HG03432 (cell line): Measurements from ENCODE around the gene CA10.

Source experiments
- ATAC-seq: cut with Tn5 transposase; IDR thresholded peaks from one replicate; pipeline ENCODE4 v1.9.1; 2021; ENCODE audit warnings: mild to moderate bottlenecking, moderate library complexity; ENCODE audit not compliant: unreplicated experiment

The CA10 gene

DNA sequence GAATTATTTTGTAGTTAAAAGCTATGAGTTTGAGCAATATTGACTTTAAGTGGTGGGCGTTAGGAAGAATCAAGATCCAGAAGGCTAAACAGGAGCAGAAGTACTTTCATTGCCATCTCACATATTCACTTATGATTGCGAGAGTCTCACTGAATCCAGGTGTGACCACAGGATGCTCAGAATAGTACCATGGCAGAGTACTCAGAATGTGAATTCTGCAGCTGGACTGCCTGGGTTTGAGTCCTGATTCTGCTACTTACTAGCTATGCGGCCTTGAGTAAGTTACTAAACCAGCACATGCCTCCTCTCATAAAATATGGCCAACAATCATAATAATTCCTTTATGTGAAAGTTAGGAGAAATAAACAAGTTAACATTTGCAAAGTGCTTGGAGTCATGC, 109.5 kb downstream of the CA10 start:
- no peak for ATAC-seq

DNA sequence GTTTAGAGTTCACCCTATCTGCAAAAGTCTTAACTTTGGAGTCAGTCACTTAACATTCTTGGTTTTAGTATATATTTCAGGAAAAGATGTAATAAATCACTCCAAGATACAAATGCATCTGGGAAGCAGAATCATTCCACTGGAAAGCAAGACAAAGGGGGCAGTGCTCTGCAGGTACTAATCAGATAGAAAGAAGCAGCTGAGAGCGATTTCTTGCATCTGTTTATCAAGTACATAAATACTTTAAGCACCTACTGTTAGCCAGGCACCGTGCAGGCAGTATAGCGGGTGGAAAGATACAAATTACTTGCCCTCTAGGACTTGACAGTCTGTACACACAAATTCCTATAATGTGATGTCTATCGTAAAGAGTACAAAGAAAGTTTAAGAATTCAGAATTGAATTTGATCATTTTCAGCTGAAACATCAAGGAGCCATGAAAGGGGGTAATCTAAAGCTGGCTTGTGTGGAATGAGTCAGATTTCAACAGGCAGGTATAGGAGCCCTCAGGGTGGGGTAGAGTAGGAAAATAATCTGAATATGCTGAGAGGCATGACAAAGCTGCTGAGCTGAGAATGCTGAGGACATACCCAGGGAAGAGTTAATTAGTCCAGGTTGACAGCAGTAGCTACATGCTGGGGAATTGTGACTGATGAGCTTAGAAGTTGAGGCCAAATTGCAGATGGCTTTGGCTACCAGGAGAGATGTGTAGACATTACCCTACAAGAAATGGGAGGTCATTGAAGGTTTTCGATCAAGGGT, 110.2 kb downstream of the CA10 start:
- no peak for ATAC-seq

DNA sequence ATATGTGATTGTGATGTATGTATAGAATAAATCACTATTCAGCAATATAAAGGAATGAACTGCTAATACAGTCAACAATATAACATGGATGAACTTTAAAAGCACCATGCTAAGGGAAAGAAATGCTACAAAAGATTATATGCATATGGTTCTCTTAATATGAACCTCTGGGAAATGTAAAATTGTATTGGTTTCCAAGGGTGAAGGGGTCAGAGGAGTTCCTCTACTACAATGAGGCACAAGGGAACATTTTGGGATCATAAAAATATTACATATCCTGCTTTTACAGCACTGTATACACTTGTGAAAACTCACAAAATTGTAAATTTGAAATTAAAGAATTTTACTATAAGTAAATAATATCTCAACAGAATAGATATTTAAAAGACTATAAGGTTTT, 111.4 kb downstream of the CA10 start:
- ATAC-seq = no peak

DNA sequence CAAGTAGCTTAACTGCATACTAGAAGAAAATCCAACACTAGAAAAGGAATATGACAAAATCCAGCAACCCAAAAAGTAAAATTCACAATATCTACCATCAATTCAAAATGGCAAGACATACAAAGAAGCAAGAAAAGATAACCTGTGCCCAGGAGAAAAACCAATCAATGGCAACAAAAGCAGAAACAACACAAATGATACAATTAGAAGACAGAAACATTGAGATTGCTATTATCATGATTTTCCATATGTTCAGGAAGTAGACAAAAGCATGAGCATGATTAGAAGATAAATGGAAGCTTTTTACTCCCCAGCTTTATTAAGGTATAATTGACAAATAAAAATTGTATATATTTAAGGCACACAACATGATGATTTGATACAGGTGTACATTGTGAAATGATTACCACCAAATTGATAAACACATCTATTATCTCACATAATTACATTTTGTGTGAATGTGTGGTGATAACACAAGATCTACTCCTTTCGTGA, 117.3 kb downstream of the CA10 start:
- no peak for ATAC-seq

DNA sequence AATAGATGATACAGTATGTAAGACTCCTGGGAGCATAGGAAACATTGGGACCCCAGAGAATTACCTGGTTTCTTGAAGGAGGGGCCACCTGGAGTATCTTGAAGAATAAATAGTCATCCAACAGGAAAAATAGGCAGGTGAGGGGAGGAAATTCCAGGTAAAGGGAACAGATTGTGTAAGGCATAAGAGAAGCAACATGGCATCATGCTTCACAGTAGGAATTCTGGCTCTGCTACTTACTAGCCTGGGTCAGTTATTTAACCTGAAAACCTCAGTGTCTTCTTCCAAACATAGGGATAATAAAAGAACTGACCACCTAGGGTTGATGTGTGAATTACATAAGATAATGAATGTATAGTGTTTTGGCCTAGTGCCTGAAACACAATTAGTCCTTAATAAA, 122.1 kb downstream of the CA10 start:
- no peak for ATAC-seq

DNA sequence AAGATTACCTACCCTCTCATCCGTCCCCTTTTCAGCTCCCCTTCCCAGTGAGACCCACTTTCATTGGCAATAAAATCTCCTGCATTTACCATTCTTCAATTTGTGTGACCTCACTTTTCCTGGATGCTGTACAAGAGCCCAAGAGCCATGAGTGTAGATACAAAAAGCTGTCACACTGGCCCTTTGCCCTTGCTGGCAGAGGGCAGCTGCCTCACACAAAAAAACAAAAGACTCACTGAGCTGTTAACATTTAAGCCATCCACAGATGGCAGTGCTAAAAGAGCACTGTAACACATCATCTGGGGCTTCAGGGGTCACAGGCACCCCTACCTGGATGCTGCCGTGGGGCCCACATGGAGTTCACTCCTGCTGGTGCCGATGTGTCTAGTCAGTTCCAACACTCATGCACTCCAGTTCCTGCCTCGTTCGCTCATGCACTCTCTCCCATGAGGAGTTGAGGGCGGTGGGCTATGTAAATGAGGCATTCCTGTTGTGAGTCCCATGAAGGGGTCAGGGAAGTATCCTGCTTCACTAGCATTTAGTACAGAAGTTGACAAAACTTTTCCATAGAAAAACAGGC, 123.1 kb downstream of the CA10 start:
- ATAC-seq = no peak

DNA sequence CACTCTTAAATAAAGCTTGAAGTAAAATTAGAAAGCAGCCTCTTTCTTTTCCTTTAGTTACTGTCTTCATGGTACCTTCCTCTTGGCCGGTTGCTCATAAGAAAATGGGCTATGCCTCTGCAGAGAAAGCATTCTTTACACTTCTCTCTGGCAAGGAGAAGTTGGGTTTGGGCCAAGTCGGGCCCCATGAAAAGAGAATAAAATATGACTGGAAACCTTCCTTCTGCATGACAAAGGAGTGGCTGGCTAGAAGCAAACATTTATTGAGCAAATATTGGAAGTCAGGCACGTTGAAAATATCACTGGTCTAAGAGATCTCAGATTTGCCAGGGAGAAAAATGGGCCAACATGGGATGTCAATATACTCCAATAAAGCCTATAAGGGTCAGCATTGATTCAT, 126.1 kb downstream of the CA10 start:
- ATAC-seq = no peak

DNA sequence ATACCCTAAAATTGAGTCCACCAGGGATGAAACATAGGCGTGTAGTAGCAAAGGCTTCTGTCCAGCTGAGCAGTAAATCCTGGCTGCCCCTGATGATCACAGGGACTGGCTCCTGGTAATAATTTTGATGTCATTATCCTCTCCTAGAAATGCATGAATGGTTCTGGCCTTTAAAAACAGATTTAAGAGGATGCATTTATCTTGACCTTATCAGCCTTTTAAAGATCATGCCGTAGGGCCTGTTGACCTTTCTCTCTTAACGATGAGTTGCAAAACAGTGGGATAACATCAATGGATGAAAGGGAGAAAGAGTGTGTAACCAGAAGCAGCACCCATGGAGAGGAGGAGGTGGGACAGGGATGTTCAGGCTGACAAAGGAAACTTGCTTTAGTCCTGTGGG, 128.5 kb downstream of the CA10 start:
- no peak for ATAC-seq

DNA sequence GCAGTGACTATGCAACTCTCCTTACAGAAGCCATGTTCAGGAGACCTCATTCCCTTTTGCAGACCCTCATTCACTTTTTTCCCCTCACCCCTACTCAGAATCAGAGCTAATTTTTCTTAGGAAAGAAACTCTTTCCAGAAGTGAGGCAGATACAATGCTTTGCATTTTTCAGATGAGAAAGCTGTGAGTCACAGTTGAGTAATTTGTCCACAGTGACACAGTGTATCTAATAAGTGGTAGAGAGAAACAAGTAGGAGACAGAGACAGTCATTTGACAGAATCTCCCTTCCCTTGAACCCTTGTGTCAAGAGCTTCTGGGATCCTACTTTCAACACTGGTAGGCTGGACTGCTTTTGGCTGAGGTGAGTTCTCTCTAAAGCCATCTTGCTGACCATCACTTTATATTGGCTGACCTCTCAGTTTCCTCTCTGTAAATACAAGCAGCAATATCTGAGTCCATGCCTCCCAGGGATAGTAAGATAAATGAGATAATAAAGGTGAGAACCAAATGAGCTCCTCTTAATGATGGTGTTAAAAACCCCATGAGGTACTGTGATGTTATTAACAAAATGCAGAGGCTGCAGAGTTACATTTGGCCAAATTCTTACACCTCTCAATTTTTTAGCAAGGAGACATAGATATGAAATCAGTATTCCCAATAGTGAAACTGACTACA, 130.8 kb downstream of the CA10 start:
- no peak for ATAC-seq

DNA sequence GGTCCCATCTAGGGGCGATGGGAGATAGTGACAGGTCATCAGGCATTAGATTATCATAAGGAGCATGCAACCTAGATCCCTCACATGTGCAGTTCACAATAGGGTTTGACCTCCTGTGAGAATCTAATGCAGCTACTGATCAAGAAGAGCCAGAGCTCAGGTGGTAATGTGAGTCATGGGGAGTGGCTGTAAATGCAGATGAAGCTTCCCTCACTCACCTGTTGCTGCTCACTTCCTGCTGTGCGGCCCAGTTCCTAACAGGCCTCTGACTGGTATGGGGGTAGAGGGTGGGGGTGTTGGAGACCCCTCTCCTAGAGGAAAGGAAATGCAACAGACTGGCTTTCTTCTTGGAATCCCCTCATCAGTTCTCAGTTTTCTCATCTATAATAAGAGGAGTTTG, 131.4 kb downstream of the CA10 start:
- no peak for ATAC-seq

DNA sequence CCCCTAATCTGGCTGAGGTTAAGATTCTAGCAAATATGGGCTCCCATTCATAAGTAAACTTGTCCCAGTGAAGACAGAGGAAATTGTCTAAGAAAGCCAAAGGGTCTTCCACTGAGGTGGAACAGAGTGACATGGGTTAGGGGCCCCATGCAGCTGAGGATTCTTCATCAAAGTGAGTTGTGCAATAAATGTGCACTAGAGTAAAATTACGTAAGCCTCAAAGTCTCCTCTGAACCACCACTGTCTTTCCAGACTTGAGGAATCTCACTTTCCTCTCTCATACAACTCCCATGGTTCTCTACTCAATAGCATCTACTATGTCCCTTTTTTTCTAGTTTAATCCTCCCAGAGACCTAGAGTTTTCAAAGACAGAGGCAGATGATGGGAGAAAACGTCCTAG, 132.4 kb downstream of the CA10 start:
- ATAC-seq = no peak

DNA sequence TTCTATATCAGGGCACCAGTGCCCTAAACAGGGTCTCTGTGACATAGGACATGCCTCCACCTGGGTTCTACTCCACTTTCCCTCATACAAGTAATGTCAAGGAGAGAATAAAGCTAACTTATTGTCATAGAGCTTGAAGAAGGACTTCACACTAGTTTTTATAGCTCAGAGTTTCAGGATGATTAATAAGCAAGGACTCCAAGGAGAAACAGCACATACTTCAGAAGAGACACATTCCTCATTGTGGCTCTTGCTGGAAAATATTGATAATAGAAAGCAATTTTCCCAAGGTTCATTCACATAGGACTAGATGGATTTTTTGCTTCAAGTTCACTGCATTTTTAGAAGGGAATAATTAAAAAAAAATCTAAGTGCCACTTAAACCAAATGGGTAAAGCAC, 133.3 kb downstream of the CA10 start:
- no peak for ATAC-seq

DNA sequence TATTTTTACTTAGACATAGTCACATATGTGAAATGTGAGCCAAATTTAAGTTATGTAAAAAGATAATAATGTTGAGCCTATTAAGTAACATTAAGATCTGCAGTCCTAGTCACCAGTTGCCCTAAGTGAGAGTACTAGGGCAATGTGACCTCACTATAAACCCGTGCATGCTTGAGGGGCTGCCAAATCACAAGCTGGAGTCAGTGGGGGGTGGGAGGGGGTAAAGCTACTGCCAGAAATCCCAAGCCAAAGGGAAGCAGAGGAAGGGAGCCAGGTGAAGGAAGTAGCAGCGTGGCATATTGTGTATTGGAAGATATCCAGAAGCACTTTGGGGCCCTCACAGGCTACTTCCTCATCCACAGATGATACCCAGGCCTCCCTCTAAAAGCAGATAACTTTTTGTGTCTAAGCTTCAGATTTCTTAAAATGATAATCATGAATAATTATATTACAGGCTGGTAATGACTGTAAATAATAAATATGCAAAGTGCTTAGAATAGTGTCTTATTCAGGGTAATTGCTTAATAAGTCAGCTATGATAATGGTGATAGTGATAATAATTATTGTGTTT, 134.1 kb downstream of the CA10 start:
- ATAC-seq = no peak

DNA sequence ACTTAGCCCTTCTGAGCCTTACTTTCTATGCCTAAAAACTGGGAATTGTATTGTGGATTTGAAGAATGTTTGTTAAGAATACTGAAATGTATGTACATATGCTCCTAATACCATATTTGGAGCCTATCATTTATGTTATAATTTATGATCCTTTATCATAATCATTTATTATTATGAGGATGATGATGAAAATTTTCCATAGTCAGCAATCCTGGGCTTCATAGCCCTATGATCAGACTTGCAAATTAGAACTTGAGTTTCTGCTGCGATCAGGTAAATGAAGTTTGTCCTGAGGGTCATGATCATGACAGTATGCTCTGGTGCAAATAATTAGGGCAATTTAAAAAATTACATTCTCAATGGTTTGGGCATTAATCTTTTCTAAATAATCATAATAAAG, 147.4 kb downstream of the CA10 start:
- no peak for ATAC-seq

DNA sequence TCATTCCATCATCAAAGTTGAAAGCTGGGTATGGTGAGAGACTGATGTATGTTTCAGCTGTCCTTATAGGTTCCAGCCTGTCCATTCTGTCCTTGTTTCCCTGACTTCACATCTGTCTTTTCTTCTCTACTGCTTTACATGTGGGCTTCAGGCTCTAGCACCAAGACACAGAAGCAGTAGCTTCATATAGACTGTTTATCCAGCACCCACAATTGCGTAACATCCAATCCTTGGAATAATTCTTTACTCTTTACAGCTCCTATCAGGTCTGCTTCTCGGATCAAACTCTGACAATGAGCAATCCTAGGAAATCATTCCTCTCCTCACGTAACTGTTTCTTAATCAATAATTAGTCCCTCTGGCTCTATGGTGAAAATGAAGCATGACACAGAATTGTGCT, 158.9 kb downstream of the CA10 start:
- no peak for ATAC-seq

DNA sequence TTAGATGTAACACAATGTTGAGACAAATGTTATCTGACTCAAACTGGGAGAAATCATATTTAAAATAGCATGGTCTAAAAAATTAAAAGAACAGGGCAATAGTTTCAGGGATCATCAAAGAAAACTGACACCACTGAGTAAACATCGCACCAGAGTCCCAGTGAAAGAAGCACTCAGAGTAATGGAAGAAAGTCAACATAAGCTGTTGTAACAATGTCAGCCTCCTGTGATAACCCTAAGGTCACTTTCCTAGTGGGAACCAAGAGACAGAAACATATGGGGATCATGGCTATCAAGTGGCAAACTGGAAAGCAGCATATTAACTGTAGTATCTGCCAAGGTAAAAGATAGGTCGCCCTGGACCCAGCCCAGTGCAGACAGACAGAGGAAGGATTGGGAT, 160.8 kb downstream of the CA10 start:
- no peak for ATAC-seq

DNA sequence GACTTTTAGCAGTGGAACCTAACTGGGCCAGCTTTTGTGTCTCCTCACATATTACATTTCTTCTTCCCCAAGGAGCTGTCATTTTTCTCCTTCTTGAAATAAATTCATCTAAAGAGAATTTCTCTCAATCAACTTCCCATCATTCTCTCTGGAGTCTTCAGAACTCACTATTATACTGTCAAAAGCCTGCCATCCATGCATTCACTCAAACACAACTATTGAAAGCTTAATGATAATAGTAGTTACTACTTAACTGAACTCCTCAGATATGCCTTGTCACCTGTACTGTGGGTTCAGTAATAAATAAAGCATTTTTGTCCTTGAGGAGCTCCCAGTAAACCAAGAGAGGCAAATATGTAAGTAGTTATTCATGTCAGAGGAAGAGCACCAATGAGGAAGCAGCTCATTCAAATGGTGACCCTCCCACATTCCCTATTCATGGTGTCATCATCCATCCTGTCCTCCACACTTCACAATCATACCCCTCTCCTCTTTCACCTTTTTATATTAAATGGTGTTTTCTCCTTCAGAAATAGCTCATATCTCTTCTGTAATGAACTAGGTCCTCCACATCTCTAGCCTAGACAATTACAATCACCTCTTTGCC, 162.6 kb downstream of the CA10 start:
- no peak for ATAC-seq

DNA sequence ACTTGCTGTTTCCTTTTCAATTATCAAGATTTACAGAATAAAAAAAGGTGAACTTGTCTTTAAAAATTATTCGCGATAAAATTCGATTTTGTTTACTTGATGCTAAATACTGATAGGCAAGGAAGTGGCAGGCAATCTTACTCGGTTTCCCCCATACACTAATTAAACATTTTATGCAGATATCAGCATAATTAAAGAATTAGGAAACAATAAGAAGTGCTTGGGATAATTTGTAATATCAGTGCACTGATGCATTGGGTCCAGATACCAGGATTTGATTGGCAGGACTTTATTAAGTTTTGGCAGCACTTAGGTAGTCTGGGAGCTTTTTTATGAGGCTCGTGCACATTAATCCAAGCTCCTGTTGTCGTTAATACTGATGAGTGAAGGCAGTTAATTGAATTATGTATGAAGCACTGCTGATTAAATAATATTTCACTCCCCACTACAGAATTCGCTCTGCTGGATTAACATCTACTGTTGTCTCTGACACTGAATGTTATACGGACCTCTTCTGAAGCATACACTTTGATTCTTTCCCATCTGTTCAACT, 165.6 kb downstream of the CA10 start:
- ATAC-seq = no peak

DNA sequence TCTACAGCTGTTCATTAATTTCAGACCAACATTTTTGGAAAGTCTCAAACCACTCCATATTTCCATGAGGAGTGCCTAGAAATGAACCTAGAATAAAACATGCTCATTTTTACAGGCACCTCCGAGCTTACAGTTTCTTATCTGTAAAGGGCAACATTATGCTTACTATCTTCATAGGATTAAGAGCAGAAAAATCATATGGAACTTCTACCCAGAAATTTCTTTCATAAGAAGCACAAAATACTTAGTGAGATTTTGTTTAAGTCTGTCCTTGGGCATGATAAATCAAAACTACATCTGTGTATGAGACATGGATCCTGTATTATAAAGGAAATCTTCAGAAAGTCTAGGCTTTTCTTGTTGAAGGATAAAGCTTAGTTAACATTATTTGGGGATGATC, 187.4 kb downstream of the CA10 start:
- ATAC-seq = no peak

DNA sequence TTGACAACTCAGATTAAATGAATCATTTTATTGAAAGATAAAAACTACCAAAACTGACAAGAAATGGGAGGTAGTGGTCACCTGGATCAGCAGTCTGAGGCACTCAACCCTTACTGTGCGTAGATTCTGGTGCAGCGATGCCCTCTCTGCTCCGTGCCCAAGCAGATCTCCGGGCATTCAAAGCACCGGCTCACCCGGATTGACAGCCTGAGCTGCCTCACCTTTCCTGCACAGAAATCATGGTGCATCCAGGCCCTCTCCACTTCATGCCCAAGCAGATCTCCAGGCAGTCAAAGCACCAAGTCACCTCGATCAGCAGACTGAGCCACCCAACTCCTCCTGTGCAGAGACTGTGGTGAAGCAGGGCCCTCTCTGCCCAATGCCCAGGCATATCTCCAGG, 196.8 kb downstream of the CA10 start:
- no peak for ATAC-seq

DNA sequence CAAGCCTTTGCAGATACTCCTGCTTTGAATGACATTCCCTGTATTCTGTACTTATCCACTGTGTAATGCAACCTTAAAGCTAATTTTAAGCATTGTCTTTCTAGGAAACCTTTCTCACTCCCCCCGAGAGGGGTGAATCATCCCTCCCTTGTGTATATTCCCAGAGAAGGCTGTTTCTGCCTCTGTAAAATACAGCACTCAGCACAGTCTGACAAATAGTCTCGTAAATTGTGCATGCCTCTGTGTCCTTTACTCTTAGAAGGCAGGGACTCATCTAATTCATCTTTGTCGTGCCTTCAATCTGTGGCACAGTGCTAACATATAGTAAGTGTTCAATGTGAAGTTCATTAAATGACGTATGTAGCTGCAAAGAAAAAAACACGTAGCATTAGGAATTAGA, 200.7 kb downstream of the CA10 start:
- no peak for ATAC-seq
